ENCODE measurements around the gene FBXL16.
A peak's percentile ranks its signal among the peaks of the same experiment; 100 is the strongest.
"Not testable (repeated sequence)": the region's sequence is repeated elsewhere in the genome, so short reads cannot be mapped to it uniquely, and the experiment has no call there.

Gene FBXL16

GRCh38 chr16:705431-706188 is at the start of gene FBXL16:
Gene FBXL16 (minus strand): TSS chr16:705801. CDS start chr16:697405, 8,396 bp downstream.
- no peak for DNase-seq (ENCODE audit: low spot score)

GRCh38 chr16:754656-755055 is 49.1 kb upstream of the FBXL16 start:
- no peak for DNase-seq (ENCODE audit: low spot score)

- not testable (repeated sequence) for DNase-seq (ENCODE audit: low spot score)
Measured at GRCh38 chr16:754121-754607, 48.6 kb upstream of the FBXL16 start.

- no peak for DNase-seq (ENCODE audit: low spot score)
Measured at GRCh38 chr16:752007-752312, 46.4 kb upstream of the FBXL16 start.

GRCh38 chr16:751152-752006 is 45.8 kb upstream of the FBXL16 start:
- DNase-seq (ENCODE audit: low spot score) = no peak

GRCh38 chr16:750485-750884 is 44.9 kb upstream of the FBXL16 start:
- DNase-seq (ENCODE audit: low spot score) = no peak

- DNase-seq (ENCODE audit: low spot score) = no peak
Measured at GRCh38 chr16:749010-749409, 43.4 kb upstream of the FBXL16 start.

GRCh38 chr16:747978-748746 is 42.6 kb upstream of the FBXL16 start:
- DNase-seq (ENCODE audit: low spot score) = no peak

GRCh38 chr16:746637-747036 is 41.0 kb upstream of the FBXL16 start:
- no peak for DNase-seq (ENCODE audit: low spot score)

GRCh38 chr16:745739-746138 is 40.1 kb upstream of the FBXL16 start:
- no peak for DNase-seq (ENCODE audit: low spot score)

GRCh38 chr16:743794-744500 is 38.3 kb upstream of the FBXL16 start:
- no peak for DNase-seq (ENCODE audit: low spot score)

- not testable (repeated sequence) for DNase-seq (ENCODE audit: low spot score)
Measured at GRCh38 chr16:742894-743293, 37.3 kb upstream of the FBXL16 start.

- DNase-seq (ENCODE audit: low spot score) = no peak
Measured at GRCh38 chr16:741986-742629, 36.5 kb upstream of the FBXL16 start.

- DNase-seq (ENCODE audit: low spot score) = peak; percentile 91
Measured at GRCh38 chr16:740764-741505, 35.3 kb upstream of the FBXL16 start, which contains the start of gene CIAO3. Gene CIAO3 (minus strand): TSS chr16:740997. CDS start chr16:740985, 12 bp downstream.

GRCh38 chr16:740459-740763 is 34.8 kb upstream of the FBXL16 start:
- DNase-seq (ENCODE audit: low spot score) = no peak

GRCh38 chr16:739560-740458 is 34.2 kb upstream of the FBXL16 start:
- no peak for DNase-seq (ENCODE audit: low spot score)

- no peak for DNase-seq (ENCODE audit: low spot score)
Measured at GRCh38 chr16:736936-737481, 31.4 kb upstream of the FBXL16 start.

GRCh38 chr16:735982-736453 is 30.4 kb upstream of the FBXL16 start:
- no peak for DNase-seq (ENCODE audit: low spot score)
